Liver (tissue), 3 donors: ENCODE results near the gene DHX32.

Experiments used
- EGR1 ChIP-seq, 2 donors: IDR thresholded peaks; 2 replicates each; pipeline ENCODE4 v1.6.1; 2016 to 2018; ENCODE audit warnings: antibody characterized with exemption in 2 of 2, low read depth in 2 of 2
- GABPA ChIP-seq, 2 donors: IDR thresholded peaks in 1 of 2; conservative IDR thresholded peaks in 1 of 2; 2 replicates each; pipeline ENCODE4 v1.6.1; 2016; ENCODE audit warnings: antibody characterized with exemption in 2 of 2, mild to moderate bottlenecking in 1 of 2, moderate library complexity in 1 of 2
- RAD21 ChIP-seq, 2 donors: IDR thresholded peaks; 2 replicates each; pipeline ENCODE4 v1.6.1; 2016; ENCODE audit warnings: antibody characterized with exemption in 2 of 2, mild to moderate bottlenecking in 2 of 2
- RXRA ChIP-seq, 2 donors: IDR thresholded peaks; 2 replicates each; pipeline ENCODE4 v1.6.1; 2017 to 2018; ENCODE audit warnings: antibody characterized with exemption in 2 of 2, mild to moderate bottlenecking in 1 of 2
- SP1 ChIP-seq: IDR thresholded peaks from 2 replicates; pipeline ENCODE4 v1.6.1; 2018; ENCODE audit warnings: antibody characterized with exemption, mild to moderate bottlenecking
- TAF1 ChIP-seq: conservative IDR thresholded peaks from 2 replicates; pipeline ENCODE4 v1.6.1; 2016; ENCODE audit warnings: antibody characterized with exemption, mild to moderate bottlenecking
- TF ChIP-seq, protein P1 (sequence below): fragments of 150-350 bp; IDR thresholded peaks from 2 replicates; pipeline ENCODE4 v1.5.1; 2017; ENCODE audit warnings: improper control_type of control experiment, low read depth, low read length; ENCODE audit not compliant: missing input control
- TF ChIP-seq, protein P2 (sequence below): IDR thresholded peaks from 2 replicates; pipeline ENCODE4 v1.6.1; 2016; ENCODE audit warnings: antibody characterized with exemption, mild to moderate bottlenecking
- TF ChIP-seq, protein P3 (sequence below): IDR thresholded peaks from 2 replicates; pipeline ENCODE4 v1.6.1; 2016; ENCODE audit warnings: antibody characterized with exemption
- TF ChIP-seq, protein P4 (sequence below): IDR thresholded peaks from 2 replicates; pipeline ENCODE4 v1.6.1; 2016; ENCODE audit warnings: antibody characterized with exemption
- donor health status: healthy.
- donor health status: healthy.

DNA sequence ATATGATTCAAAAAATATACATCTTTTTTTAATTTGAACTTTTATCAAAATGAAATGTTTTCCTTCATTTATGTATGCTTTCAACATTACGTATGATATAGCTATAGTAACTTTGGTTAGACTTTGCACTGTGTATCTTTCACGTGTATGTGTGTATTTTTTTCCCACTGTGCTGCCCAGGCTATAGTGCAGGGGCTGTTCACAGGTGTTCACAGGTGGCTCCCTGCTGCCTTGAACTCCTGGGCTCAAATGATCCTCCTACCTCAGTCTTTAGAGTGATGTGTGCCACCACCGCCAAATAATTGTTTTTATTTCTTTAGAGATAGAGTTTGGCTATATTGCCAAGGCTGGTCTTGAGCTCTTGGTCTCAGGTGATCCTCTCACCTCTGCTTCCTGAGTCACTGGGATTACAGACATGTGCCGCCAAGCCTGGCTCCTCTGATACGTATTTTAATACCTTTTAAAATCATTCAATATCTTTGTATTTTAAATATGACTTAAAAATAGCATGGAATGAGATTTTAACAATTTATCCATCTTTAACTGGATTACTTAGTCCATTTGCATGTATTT lies 44.3 kb upstream of the DHX32 start:
- TF ChIP-seq RXRA (IDR thresholded peaks at IDR 0.05) (no peak), TAF1 (no peak), GABPA (IDR thresholded peaks at IDR 0.05 in 1 of 2, conservative IDR thresholded peaks at IDR 0.05 in 1 of 2) (no peak), RAD21 (IDR thresholded peaks at IDR 0.05) (no peak), EGR1 (IDR thresholded peaks at IDR 0.05; ENCODE audit: low read depth in 2 of 2) (no peak), SP1 (no peak)
- TF ChIP-seq, protein P1, sequence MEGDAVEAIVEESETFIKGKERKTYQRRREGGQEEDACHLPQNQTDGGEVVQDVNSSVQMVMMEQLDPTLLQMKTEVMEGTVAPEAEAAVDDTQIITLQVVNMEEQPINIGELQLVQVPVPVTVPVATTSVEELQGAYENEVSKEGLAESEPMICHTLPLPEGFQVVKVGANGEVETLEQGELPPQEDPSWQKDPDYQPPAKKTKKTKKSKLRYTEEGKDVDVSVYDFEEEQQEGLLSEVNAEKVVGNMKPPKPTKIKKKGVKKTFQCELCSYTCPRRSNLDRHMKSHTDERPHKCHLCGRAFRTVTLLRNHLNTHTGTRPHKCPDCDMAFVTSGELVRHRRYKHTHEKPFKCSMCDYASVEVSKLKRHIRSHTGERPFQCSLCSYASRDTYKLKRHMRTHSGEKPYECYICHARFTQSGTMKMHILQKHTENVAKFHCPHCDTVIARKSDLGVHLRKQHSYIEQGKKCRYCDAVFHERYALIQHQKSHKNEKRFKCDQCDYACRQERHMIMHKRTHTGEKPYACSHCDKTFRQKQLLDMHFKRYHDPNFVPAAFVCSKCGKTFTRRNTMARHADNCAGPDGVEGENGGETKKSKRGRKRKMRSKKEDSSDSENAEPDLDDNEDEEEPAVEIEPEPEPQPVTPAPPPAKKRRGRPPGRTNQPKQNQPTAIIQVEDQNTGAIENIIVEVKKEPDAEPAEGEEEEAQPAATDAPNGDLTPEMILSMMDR, result no peak
- TF ChIP-seq, protein P2, sequence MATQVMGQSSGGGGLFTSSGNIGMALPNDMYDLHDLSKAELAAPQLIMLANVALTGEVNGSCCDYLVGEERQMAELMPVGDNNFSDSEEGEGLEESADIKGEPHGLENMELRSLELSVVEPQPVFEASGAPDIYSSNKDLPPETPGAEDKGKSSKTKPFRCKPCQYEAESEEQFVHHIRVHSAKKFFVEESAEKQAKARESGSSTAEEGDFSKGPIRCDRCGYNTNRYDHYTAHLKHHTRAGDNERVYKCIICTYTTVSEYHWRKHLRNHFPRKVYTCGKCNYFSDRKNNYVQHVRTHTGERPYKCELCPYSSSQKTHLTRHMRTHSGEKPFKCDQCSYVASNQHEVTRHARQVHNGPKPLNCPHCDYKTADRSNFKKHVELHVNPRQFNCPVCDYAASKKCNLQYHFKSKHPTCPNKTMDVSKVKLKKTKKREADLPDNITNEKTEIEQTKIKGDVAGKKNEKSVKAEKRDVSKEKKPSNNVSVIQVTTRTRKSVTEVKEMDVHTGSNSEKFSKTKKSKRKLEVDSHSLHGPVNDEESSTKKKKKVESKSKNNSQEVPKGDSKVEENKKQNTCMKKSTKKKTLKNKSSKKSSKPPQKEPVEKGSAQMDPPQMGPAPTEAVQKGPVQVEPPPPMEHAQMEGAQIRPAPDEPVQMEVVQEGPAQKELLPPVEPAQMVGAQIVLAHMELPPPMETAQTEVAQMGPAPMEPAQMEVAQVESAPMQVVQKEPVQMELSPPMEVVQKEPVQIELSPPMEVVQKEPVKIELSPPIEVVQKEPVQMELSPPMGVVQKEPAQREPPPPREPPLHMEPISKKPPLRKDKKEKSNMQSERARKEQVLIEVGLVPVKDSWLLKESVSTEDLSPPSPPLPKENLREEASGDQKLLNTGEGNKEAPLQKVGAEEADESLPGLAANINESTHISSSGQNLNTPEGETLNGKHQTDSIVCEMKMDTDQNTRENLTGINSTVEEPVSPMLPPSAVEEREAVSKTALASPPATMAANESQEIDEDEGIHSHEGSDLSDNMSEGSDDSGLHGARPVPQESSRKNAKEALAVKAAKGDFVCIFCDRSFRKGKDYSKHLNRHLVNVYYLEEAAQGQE, result no peak
- TF ChIP-seq, protein P3, sequence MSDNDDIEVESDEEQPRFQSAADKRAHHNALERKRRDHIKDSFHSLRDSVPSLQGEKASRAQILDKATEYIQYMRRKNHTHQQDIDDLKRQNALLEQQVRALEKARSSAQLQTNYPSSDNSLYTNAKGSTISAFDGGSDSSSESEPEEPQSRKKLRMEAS, result no peak
- TF ChIP-seq, protein P4, sequence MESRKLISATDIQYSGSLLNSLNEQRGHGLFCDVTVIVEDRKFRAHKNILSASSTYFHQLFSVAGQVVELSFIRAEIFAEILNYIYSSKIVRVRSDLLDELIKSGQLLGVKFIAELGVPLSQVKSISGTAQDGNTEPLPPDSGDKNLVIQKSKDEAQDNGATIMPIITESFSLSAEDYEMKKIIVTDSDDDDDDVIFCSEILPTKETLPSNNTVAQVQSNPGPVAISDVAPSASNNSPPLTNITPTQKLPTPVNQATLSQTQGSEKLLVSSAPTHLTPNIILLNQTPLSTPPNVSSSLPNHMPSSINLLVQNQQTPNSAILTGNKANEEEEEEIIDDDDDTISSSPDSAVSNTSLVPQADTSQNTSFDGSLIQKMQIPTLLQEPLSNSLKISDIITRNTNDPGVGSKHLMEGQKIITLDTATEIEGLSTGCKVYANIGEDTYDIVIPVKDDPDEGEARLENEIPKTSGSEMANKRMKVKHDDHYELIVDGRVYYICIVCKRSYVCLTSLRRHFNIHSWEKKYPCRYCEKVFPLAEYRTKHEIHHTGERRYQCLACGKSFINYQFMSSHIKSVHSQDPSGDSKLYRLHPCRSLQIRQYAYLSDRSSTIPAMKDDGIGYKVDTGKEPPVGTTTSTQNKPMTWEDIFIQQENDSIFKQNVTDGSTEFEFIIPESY, result no peak
